Measurements from ENCODE around the gene PIGL.
A peak's percentile ranks its signal among the peaks of the same experiment; 100 is the strongest.

Gene PIGL

GRCh38 chr17:16348586-16348985 is 131.6 kb downstream of the PIGL start:
- no peak overlapping the region for H3K4me3 ChIP-seq (ENCODE audit: low read depth in 1 of 2, low read length in 2 of 2)
- ATAC-seq (ENCODE audit: insufficient read depth, low read depth) (no peak), DNase-seq (no peak)
- no peak overlapping the region for H3K9ac ChIP-seq (ENCODE audit: low read depth, low read length)
- H3K27me3 ChIP-seq (ENCODE audit: insufficient read depth, low read length, poor library complexity) = no peaks in the 10 kb centered on the region
- H3K4me1 ChIP-seq (ENCODE audit: insufficient read depth, low read length) = peaks cover 26% of the 10 kb centered on the region
- H3K36me3 ChIP-seq (ENCODE audit: insufficient read depth, low read length) = peaks cover 56% of the 10 kb centered on the region
- no peak overlapping the region for H3K27ac ChIP-seq (ENCODE audit: low read length)
- H3K4me2 ChIP-seq (ENCODE audit: insufficient read depth, low read length) = no peak overlapping the region
- peaks cover 41% of the 10 kb centered on the region for H3K79me2 ChIP-seq (ENCODE audit: insufficient read depth, low read length)
- H2AFZ ChIP-seq (ENCODE audit: low read depth, low read length) = no peak overlapping the region
- peaks cover 10% of the 10 kb centered on the region; the same call in 1 of the 2 replicates for H4K20me1 ChIP-seq (ENCODE audit: insufficient read depth, low read length)
- TF ChIP-seq CTCF (IDR thresholded peaks at IDR 0.05; ENCODE audit: borderline replicate concordance, extremely low read depth, low read length, poor library complexity, severe bottlenecking) = no peak
- no peak for TF ChIP-seq EZH2 (IDR thresholded peaks at IDR 0.05; ENCODE audit: borderline replicate concordance, low read depth, low read length, severe bottlenecking)
- H3K9me3 ChIP-seq (ENCODE audit: insufficient read depth, low read length, severe bottlenecking) = no peaks in the 10 kb centered on the region

GRCh38 chr17:16349431-16349830 is 132.4 kb downstream of the PIGL start:
- peaks cover 10% of the 10 kb centered on the region; the same call in 1 of the 2 replicates for H4K20me1 ChIP-seq (ENCODE audit: insufficient read depth, low read length)
- H3K4me2 ChIP-seq (ENCODE audit: insufficient read depth, low read length) = 0 out of 2 replicates have a peak overlapping the region, but pooled peaks have one; percentile 6
- H3K9me3 ChIP-seq (ENCODE audit: insufficient read depth, low read length, severe bottlenecking) = no peaks in the 10 kb centered on the region
- peaks cover 48% of the 10 kb centered on the region for H3K36me3 ChIP-seq (ENCODE audit: insufficient read depth, low read length)
- no peaks in the 10 kb centered on the region for H3K27me3 ChIP-seq (ENCODE audit: insufficient read depth, low read length, poor library complexity)
- TF ChIP-seq EZH2 (IDR thresholded peaks at IDR 0.05; ENCODE audit: borderline replicate concordance, low read depth, low read length, severe bottlenecking) = no peak
- TF ChIP-seq CTCF (IDR thresholded peaks at IDR 0.05; ENCODE audit: borderline replicate concordance, extremely low read depth, low read length, poor library complexity, severe bottlenecking) = no peak
- no peak overlapping the region for H3K9ac ChIP-seq (ENCODE audit: low read depth, low read length)
- H3K79me2 ChIP-seq (ENCODE audit: insufficient read depth, low read length) = peaks cover 41% of the 10 kb centered on the region
- no peak overlapping the region for H3K4me3 ChIP-seq (ENCODE audit: low read depth in 1 of 2, low read length in 2 of 2)
- peak; percentile 22 for DNase-seq
- H2AFZ ChIP-seq (ENCODE audit: low read depth, low read length) = no peak overlapping the region
- H3K4me1 ChIP-seq (ENCODE audit: insufficient read depth, low read length) = peaks cover 32% of the 10 kb centered on the region
- no peak for ATAC-seq (ENCODE audit: insufficient read depth, low read depth)
- H3K27ac ChIP-seq (ENCODE audit: low read length) = no peak overlapping the region

GRCh38 chr17:16351831-16352230 is 134.8 kb downstream of the PIGL start:
- H3K27ac ChIP-seq (ENCODE audit: low read length) = peak overlapping the region; percentile 88
- peak overlapping the region; percentile 91 for H2AFZ ChIP-seq (ENCODE audit: low read depth, low read length)
- DNase-seq (no peak), ATAC-seq (ENCODE audit: insufficient read depth, low read depth) (no peak)
- H3K79me2 ChIP-seq (ENCODE audit: insufficient read depth, low read length) = peaks cover 41% of the 10 kb centered on the region
- TF ChIP-seq CTCF (IDR thresholded peaks at IDR 0.05; ENCODE audit: borderline replicate concordance, extremely low read depth, low read length, poor library complexity, severe bottlenecking) (no peak), EZH2 (IDR thresholded peaks at IDR 0.05; ENCODE audit: borderline replicate concordance, low read depth, low read length, severe bottlenecking) (no peak)
- no peaks in the 10 kb centered on the region for H3K9me3 ChIP-seq (ENCODE audit: insufficient read depth, low read length, severe bottlenecking)
- peak overlapping the region; percentile 98 for H3K9ac ChIP-seq (ENCODE audit: low read depth, low read length)
- peaks cover 31% of the 10 kb centered on the region for H3K36me3 ChIP-seq (ENCODE audit: insufficient read depth, low read length)
- no peaks in the 10 kb centered on the region for H3K27me3 ChIP-seq (ENCODE audit: insufficient read depth, low read length, poor library complexity)
- peaks cover 10% of the 10 kb centered on the region; the same call in 1 of the 2 replicates for H4K20me1 ChIP-seq (ENCODE audit: insufficient read depth, low read length)
- H3K4me3 ChIP-seq (ENCODE audit: low read depth in 1 of 2, low read length in 2 of 2) = peak overlapping the region; percentile 90 to 97
- peak overlapping the region; percentile 91 for H3K4me2 ChIP-seq (ENCODE audit: insufficient read depth, low read length)
- H3K4me1 ChIP-seq (ENCODE audit: insufficient read depth, low read length) = peaks cover 32% of the 10 kb centered on the region
